AG09319 (cell line): ENCODE data around the gene CLIC3.

Source experiments
- DNase-seq: peaks from one replicate; pipeline ENCODE4 v3.0.0-alpha.2; 2010; ENCODE audit warnings: low read depth; ENCODE audit errors: extremely low read depth
- TF ChIP-seq, protein P1 (sequence below): IDR thresholded peaks from 2 replicates; pipeline ENCODE4 v1.5.1; 2011; ENCODE audit warnings: low read depth, mild to moderate bottlenecking, inconsistent platforms, low read length, moderate library complexity

The CLIC3 gene

DNA sequence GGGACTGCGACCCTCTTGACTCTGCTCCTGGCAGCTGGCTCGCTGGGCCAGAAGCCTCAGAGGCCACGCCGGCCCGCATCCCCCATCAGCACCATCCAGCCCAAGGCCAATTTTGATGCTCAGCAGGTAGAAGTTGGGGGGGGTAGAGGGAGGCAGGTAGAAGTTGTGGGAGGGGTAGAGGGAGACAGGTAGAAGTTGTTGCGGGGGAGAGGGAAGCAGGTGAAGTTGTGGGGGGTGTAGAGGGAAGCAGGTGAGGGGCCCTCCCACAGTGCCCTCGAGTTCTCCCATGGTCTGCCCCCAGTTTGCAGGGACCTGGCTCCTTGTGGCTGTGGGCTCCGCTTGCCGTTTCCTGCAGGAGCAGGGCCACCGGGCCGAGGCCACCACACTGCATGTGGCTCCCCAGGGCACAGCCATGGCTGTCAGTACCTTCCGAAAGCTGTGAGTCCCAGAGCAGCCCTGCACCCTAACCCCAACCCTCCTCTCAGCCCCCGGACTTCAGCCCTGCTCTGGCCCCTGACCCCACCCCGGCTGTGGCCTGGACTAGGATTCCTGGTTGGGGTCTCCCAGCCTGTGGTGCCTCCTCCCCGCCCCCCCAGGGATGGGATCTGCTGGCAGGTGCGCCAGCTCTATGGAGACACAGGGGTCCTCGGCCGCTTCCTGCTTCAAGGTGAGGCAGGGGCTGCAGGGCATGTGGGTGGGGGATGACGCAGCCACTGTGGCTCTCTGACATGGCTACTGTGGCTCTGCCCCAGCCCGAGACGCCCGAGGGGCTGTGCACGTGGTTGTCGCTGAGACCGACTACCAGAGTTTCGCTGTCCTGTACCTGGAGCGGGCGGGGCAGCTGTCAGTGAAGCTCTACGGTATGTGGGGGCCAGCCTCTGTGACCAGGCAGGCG lies 50.8 kb downstream of the CLIC3 start:
- TF ChIP-seq, protein P1, sequence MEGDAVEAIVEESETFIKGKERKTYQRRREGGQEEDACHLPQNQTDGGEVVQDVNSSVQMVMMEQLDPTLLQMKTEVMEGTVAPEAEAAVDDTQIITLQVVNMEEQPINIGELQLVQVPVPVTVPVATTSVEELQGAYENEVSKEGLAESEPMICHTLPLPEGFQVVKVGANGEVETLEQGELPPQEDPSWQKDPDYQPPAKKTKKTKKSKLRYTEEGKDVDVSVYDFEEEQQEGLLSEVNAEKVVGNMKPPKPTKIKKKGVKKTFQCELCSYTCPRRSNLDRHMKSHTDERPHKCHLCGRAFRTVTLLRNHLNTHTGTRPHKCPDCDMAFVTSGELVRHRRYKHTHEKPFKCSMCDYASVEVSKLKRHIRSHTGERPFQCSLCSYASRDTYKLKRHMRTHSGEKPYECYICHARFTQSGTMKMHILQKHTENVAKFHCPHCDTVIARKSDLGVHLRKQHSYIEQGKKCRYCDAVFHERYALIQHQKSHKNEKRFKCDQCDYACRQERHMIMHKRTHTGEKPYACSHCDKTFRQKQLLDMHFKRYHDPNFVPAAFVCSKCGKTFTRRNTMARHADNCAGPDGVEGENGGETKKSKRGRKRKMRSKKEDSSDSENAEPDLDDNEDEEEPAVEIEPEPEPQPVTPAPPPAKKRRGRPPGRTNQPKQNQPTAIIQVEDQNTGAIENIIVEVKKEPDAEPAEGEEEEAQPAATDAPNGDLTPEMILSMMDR = no peak
- DNase-seq = no peak
